ENCODE results near the gene CTNNA2.

DNA sequence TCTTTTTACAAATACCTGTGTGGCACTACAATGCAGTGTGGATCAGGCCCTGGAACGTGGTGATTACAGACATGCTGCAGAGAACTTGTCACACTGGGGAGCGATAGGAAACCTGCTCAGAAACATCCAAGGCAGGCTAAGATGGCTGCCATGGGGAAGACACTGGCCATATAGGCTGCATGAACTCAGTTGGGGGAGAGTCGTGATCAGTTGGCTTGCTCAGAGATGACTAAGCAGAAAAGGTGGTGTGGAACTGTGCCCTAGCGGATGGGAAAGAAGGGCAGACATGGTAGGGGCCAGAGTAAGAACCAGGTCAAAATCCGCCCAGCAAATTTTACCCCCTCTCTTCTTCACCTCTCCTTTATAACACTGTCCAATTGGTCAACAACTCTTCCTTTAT lies 483.9 kb downstream of the CTNNA2 start:
- TF ChIP-seq CTCF (IDR thresholded peaks at IDR 0.05; ENCODE audit: borderline replicate concordance, extremely low read depth, low read length, poor library complexity, severe bottlenecking) (no peak), EZH2 (IDR thresholded peaks at IDR 0.05; ENCODE audit: borderline replicate concordance, low read depth, low read length, severe bottlenecking) (no peak)
